Hepatocyte (in vitro differentiated cells): ENCODE measurements around the gene GLS.

Experiments used
- EZH2 ChIP-seq: fragments of 200-600 bp; sonication (generic); IDR thresholded peaks from 2 replicates; pipeline ENCODE4 v1.6.1; 2016; ENCODE audit warnings: antibody characterized with exemption, mild to moderate bottlenecking, borderline replicate concordance
- TF ChIP-seq, protein P1 (sequence below): fragments of 200-600 bp; sonication (generic); IDR thresholded peaks from 2 replicates; pipeline ENCODE4 v1.5.1; 2016; ENCODE audit warnings: antibody characterized with exemption, mild to moderate bottlenecking; ENCODE audit not compliant: poor library complexity

DNA sequence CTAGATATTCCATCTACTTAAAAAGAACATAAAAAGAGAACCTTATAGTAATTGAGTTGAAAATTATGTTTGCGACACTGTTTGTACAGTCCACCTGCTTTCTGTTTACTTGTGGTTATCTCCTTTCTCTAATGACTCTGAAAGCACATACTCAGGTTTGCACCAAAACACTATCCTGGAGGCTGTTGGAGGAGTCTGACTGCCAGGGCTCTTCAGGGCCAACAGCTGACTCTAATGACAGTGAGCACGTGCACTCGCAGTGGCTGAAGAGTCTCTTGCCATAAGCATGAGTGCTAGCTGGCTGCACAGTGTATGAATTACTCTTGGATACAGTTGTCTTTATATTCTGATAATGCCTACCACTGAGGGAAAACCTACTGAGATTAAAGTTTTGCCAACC, 16.7 kb upstream of the GLS start:
- TF ChIP-seq, protein P1, sequence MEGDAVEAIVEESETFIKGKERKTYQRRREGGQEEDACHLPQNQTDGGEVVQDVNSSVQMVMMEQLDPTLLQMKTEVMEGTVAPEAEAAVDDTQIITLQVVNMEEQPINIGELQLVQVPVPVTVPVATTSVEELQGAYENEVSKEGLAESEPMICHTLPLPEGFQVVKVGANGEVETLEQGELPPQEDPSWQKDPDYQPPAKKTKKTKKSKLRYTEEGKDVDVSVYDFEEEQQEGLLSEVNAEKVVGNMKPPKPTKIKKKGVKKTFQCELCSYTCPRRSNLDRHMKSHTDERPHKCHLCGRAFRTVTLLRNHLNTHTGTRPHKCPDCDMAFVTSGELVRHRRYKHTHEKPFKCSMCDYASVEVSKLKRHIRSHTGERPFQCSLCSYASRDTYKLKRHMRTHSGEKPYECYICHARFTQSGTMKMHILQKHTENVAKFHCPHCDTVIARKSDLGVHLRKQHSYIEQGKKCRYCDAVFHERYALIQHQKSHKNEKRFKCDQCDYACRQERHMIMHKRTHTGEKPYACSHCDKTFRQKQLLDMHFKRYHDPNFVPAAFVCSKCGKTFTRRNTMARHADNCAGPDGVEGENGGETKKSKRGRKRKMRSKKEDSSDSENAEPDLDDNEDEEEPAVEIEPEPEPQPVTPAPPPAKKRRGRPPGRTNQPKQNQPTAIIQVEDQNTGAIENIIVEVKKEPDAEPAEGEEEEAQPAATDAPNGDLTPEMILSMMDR: no peak
- no peak for TF ChIP-seq EZH2
